Measurements from ENCODE around the gene MDC1. TPM values are rescaled to one million over a fixed set of nuclear protein-coding genes. Genes with fewer than 3 reads are reported as not detected.
A peak's percentile ranks its signal among the peaks of the same experiment; 100 is the strongest.

Gene MDC1
- total and polyA plus RNA-seq, 2 donors from 2014 or later, result 9.5 to 47.9 TPM

DNA sequence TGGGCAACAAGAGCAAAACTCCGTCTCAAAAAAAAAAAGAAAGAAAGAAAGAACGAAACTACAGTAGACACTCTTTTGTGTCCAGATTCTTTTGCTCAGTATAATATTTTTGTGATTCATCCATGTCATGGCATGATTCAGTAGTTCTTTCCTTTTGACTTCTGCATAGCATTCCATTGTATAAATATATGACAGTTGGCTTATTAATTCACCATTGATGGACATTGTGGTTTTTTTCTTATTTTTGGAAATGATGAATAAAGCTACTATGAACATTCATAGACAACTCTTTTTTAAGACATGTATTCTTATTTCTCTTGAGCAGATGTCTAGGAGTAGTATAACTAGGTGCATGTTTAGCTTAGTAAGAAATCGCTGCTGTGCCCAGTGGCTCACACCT, 37.5 kb upstream of the MDC1 start:
- intact Hi-C loops (cut with DNase I), result no loop called here
- DNase-seq (no peak), FAIRE-seq (no peak)
- Histone ChIP-seq H3K9ac (ENCODE audit: low read length in 3 of 3) (no peak overlapping the region), H3K36me3 (ENCODE audit: control insufficient read depth in 2 of 3, insufficient read depth in 3 of 3, low read length in 3 of 3) (no peaks in the 10 kb centered on the region), H3K27ac (ENCODE audit: low read depth in 2 of 2, low read length in 2 of 2) (no peak overlapping the region), H3K4me3 (ENCODE audit: low read length in 3 of 3) (no peak overlapping the region), H3K4me1 (ENCODE audit: control insufficient read depth in 2 of 3, insufficient read depth in 2 of 3, low read depth in 1 of 3, low read length in 3 of 3) (peaks cover 6 to 34% (median 21%) of the 10 kb centered on the region in 3 donors), H3K9me3 (ENCODE audit: control insufficient read depth in 2 of 3, insufficient read depth in 1 of 3, low read length in 3 of 3) (no peaks in the 10 kb centered on the region), H3K27me3 (ENCODE audit: control insufficient read depth, insufficient read depth, low read length) (no peaks in the 10 kb centered on the region)
- TF ChIP-seq, protein P1, sequence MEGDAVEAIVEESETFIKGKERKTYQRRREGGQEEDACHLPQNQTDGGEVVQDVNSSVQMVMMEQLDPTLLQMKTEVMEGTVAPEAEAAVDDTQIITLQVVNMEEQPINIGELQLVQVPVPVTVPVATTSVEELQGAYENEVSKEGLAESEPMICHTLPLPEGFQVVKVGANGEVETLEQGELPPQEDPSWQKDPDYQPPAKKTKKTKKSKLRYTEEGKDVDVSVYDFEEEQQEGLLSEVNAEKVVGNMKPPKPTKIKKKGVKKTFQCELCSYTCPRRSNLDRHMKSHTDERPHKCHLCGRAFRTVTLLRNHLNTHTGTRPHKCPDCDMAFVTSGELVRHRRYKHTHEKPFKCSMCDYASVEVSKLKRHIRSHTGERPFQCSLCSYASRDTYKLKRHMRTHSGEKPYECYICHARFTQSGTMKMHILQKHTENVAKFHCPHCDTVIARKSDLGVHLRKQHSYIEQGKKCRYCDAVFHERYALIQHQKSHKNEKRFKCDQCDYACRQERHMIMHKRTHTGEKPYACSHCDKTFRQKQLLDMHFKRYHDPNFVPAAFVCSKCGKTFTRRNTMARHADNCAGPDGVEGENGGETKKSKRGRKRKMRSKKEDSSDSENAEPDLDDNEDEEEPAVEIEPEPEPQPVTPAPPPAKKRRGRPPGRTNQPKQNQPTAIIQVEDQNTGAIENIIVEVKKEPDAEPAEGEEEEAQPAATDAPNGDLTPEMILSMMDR (IDR thresholded peaks at IDR 0.05; ENCODE audit: borderline replicate concordance, extremely low read depth, insufficient read depth), result no peak

DNA sequence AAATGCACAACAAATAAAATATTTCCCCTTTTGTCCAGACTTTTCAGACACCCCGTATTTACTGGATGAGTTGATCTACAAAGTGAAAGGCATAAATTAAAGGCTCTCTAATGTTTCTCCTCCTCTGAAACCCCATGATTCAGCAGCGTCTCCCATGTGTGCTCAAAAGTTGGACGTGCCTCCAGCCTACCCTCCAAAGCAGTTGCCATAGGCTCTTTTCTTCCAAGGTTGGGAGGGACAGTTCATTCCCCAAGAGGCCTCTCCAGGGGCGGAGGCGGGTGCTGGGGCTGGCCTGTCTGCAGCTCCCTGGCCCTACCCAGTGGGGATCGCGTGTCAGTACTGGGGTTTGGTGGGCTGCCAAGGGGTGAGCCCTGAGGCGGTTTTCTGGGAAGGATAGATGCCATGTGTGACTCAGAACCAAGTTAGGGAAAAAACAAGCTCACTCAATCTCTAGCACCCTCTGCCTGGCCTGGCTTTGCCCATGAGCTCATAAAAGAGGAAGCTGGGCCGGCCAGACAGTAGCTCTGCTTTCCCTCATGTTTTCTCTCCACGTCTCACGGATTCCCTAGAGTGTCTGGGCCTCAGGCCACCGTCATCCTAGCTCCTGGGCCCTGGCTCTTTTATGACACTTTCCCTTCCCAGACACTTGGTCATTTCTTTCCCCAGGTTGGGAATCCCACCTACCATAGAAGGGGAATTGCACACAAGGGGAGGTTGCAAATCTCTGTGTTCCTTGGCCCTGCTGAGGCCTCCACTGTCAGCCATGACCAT, 35.3 kb upstream of the MDC1 start:
- H3K4me3 ChIP-seq (ENCODE audit: low read length in 3 of 3), result no peak overlapping the region
- peak overlapping the region; percentile 94 to 96 for H3K27ac ChIP-seq (ENCODE audit: low read depth in 2 of 2, low read length in 2 of 2)
- no peaks in the 10 kb centered on the region for H3K36me3 ChIP-seq (ENCODE audit: control insufficient read depth in 2 of 3, insufficient read depth in 3 of 3, low read length in 3 of 3)
- TF ChIP-seq, protein P1 (IDR thresholded peaks at IDR 0.05; ENCODE audit: borderline replicate concordance, extremely low read depth, insufficient read depth), result no peak
- H3K27me3 ChIP-seq (ENCODE audit: control insufficient read depth, insufficient read depth, low read length), result no peaks in the 10 kb centered on the region
- FAIRE-seq, result no peak
- intact Hi-C loops (cut with DNase I), result no loop called here
- H3K9me3 ChIP-seq (ENCODE audit: control insufficient read depth in 2 of 3, insufficient read depth in 1 of 3, low read length in 3 of 3), result no peaks in the 10 kb centered on the region
- peak in 1 of 5 donors; percentile 99 for DNase-seq
- peak overlapping the region in 1 of 3 donors; percentile 59 for H3K9ac ChIP-seq (ENCODE audit: low read length in 3 of 3)
- peaks cover 10 to 44% (median 37%) of the 10 kb centered on the region in 3 donors for H3K4me1 ChIP-seq (ENCODE audit: control insufficient read depth in 2 of 3, insufficient read depth in 2 of 3, low read depth in 1 of 3, low read length in 3 of 3)

DNA sequence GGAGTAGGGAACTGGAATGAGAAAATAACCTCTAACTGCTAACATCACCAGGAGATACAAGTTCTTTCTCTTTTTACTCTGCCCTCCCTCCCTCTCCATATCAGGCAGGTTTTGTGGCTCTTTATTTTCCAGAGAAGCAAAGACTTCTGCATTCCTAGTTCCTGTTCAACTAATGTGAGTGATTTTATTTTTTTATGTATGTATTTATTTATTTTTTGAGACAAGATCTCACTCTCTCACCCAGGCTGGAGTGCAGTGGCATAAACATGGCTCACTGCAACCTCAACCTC, 33.2 kb upstream of the MDC1 start:
- Histone ChIP-seq H3K9ac (ENCODE audit: low read length in 3 of 3) (no peak overlapping the region), H3K27ac (ENCODE audit: low read depth in 2 of 2, low read length in 2 of 2) (peak overlapping the region; percentile 86 to 93), H3K9me3 (ENCODE audit: control insufficient read depth in 2 of 3, insufficient read depth in 1 of 3, low read length in 3 of 3) (no peaks in the 10 kb centered on the region), H3K27me3 (ENCODE audit: control insufficient read depth, insufficient read depth, low read length) (no peaks in the 10 kb centered on the region), H3K36me3 (ENCODE audit: control insufficient read depth in 2 of 3, insufficient read depth in 3 of 3, low read length in 3 of 3) (no peaks in the 10 kb centered on the region), H3K4me3 (ENCODE audit: low read length in 3 of 3) (no peak overlapping the region), H3K4me1 (ENCODE audit: control insufficient read depth in 2 of 3, insufficient read depth in 2 of 3, low read depth in 1 of 3, low read length in 3 of 3) (peaks cover 10 to 44% (median 38%) of the 10 kb centered on the region in 3 donors)
- no peak for FAIRE-seq
- TF ChIP-seq, protein P1 (IDR thresholded peaks at IDR 0.05; ENCODE audit: borderline replicate concordance, extremely low read depth, insufficient read depth), result no peak
- DNase-seq, result peak in 1 of 5 donors; percentile 6
- intact Hi-C loops (cut with DNase I), result no loop called here

Measured in kidney (tissue), 14 donors.